Thyroid gland (tissue), 4 donors: ENCODE measurements around the gene LIPM.

Source experiments
- CTCF ChIP-seq, 6 experiments: fragments of 200-600 bp in 3 of 6; fragments of 450-650 bp in 3 of 6; sonication (generic) in 3 of 6; IDR thresholded peaks; one replicate each; pipeline ENCODE4 v1.5.1; 2016 to 2019; ENCODE audit warnings: antibody characterized with exemption in 6 of 6, mild to moderate bottlenecking in 2 of 6, inconsistent platforms in 1 of 6, moderate library complexity in 1 of 6
- POLR2A ChIP-seq, 2 donors: fragments of 450-650 bp; IDR thresholded peaks; one replicate each; pipeline ENCODE4 v1.6.1; 2017; ENCODE audit warnings: antibody characterized with exemption in 2 of 2, mild to moderate bottlenecking in 2 of 2, moderate library complexity in 1 of 2

GRCh38 chr10:88820748-88821401 lies 18.3 kb downstream of the LIPM start:
- TF ChIP-seq CTCF (IDR thresholded peaks at IDR 0.05): no peak
- TF ChIP-seq POLR2A (IDR thresholded peaks at IDR 0.05): no peak
